ENCODE data around the gene ARHGAP1.

The ARHGAP1 gene

GRCh38 chr11:46700241-46701077 lies at the start of gene ARHGAP1, which contains the start of gene ZNF408:
TSS of gene ARHGAP1 (minus strand) at chr11:46700619. CDS start at chr11:46696107, 4,512 bp downstream.
TSS of gene ZNF408 (plus strand) at chr11:46701031. CDS start at chr11:46701048, 17 bp downstream.
- peak; percentile 96 for DNase-seq (ENCODE audit: low read depth in 2 of 2)

- no peak for DNase-seq (ENCODE audit: low read depth in 2 of 2)
Observed at GRCh38 chr11:46747150-46747549, 46.7 kb upstream of the ARHGAP1 start.

GRCh38 chr11:46745995-46746394 lies 45.6 kb upstream of the ARHGAP1 start:
- no peak for DNase-seq (ENCODE audit: low read depth in 2 of 2)

- DNase-seq (ENCODE audit: low read depth in 2 of 2), result no peak
Observed at GRCh38 chr11:46745328-46745727, 44.9 kb upstream of the ARHGAP1 start.

- no peak for DNase-seq (ENCODE audit: low read depth in 2 of 2)
Observed at GRCh38 chr11:46743693-46744339, 43.4 kb upstream of the ARHGAP1 start.

- no peak for DNase-seq (ENCODE audit: low read depth in 2 of 2)
Observed at GRCh38 chr11:46743043-46743442, 42.6 kb upstream of the ARHGAP1 start.

- no peak for DNase-seq (ENCODE audit: low read depth in 2 of 2)
Observed at GRCh38 chr11:46741600-46742484, 41.4 kb upstream of the ARHGAP1 start.

- DNase-seq (ENCODE audit: low read depth in 2 of 2), result no peak
Observed at GRCh38 chr11:46738887-46739286, 38.5 kb upstream of the ARHGAP1 start.

- DNase-seq (ENCODE audit: low read depth in 2 of 2), result no peak
Observed at GRCh38 chr11:46737699-46738098, 37.3 kb upstream of the ARHGAP1 start.

GRCh38 chr11:46736615-46737014 lies 36.2 kb upstream of the ARHGAP1 start:
- DNase-seq (ENCODE audit: low read depth in 2 of 2), result peak; percentile 20 to 25

- no peak for DNase-seq (ENCODE audit: low read depth in 2 of 2)
Observed at GRCh38 chr11:46736146-46736545, 35.7 kb upstream of the ARHGAP1 start.

GRCh38 chr11:46733234-46733633 lies 32.8 kb upstream of the ARHGAP1 start:
- DNase-seq (ENCODE audit: low read depth in 2 of 2), result no peak

- no peak for DNase-seq (ENCODE audit: low read depth in 2 of 2)
Observed at GRCh38 chr11:46731545-46731944, 31.1 kb upstream of the ARHGAP1 start.

GRCh38 chr11:46729110-46730027 lies 28.9 kb upstream of the ARHGAP1 start:
- no peak for DNase-seq (ENCODE audit: low read depth in 2 of 2)

GRCh38 chr11:46728659-46729040 lies 28.2 kb upstream of the ARHGAP1 start:
- DNase-seq (ENCODE audit: low read depth in 2 of 2), result no peak

GRCh38 chr11:46727952-46728658 lies 27.7 kb upstream of the ARHGAP1 start:
- no peak for DNase-seq (ENCODE audit: low read depth in 2 of 2)

- DNase-seq (ENCODE audit: low read depth in 2 of 2), result no peak
Observed at GRCh38 chr11:46726206-46726862, 25.9 kb upstream of the ARHGAP1 start.

- DNase-seq (ENCODE audit: low read depth in 2 of 2), result no peak
Observed at GRCh38 chr11:46725338-46726205, 25.2 kb upstream of the ARHGAP1 start.

- no peak for DNase-seq (ENCODE audit: low read depth in 2 of 2)
Observed at GRCh38 chr11:46724088-46724487, 23.7 kb upstream of the ARHGAP1 start.
